Measurements from ENCODE around the gene SLC13A3. TPM values are rescaled to one million over a fixed set of nuclear protein-coding genes. Genes with fewer than 3 reads are reported as not detected.

The SLC13A3 gene
- total RNA-seq, 1 experiment from 2014 or later, result not detected

GRCh38 chr20:46547995-46548394 lies 103.3 kb downstream of the SLC13A3 start:
- no peak for TF ChIP-seq CTCF (IDR thresholded peaks at IDR 0.05; ENCODE audit: unreplicated experiment)
- CTCF ChIA-PET, result no interaction called here
- H3K4me3 Mint-ChIP-seq (ENCODE audit: low read depth, unreplicated experiment), result no peak overlapping the region
- DNase-seq, result no peak
- H3K27me3 Mint-ChIP-seq (ENCODE audit: unreplicated experiment), result peaks cover 7% of the 10 kb centered on the region
- no peaks in the 10 kb centered on the region for H3K36me3 Mint-ChIP-seq (ENCODE audit: insufficient read depth, unreplicated experiment)
- intact Hi-C loops (cut with micrococcal nuclease; ENCODE audit: unreplicated experiment), result no loop called here
- H3K27ac Mint-ChIP-seq (ENCODE audit: unreplicated experiment), result no peak overlapping the region
- H3K4me1 Mint-ChIP-seq (ENCODE audit: low read depth, unreplicated experiment), result no peaks in the 10 kb centered on the region
- H3K9me3 Mint-ChIP-seq (ENCODE audit: low read depth, unreplicated experiment), result no peaks in the 10 kb centered on the region
- no TSS peak for BruUV-seq (replicated peaks)

GRCh38 chr20:46546936-46547335 lies 104.3 kb downstream of the SLC13A3 start:
- H3K4me3 Mint-ChIP-seq (ENCODE audit: low read depth, unreplicated experiment), result no peak overlapping the region
- no peaks in the 10 kb centered on the region for H3K9me3 Mint-ChIP-seq (ENCODE audit: low read depth, unreplicated experiment)
- H3K36me3 Mint-ChIP-seq (ENCODE audit: insufficient read depth, unreplicated experiment), result no peaks in the 10 kb centered on the region
- CTCF ChIA-PET, result no interaction called here
- TF ChIP-seq CTCF (IDR thresholded peaks at IDR 0.05; ENCODE audit: unreplicated experiment), result no peak
- H3K4me1 Mint-ChIP-seq (ENCODE audit: low read depth, unreplicated experiment), result no peaks in the 10 kb centered on the region
- no TSS peak for BruUV-seq (replicated peaks)
- H3K27me3 Mint-ChIP-seq (ENCODE audit: unreplicated experiment), result peaks cover 13% of the 10 kb centered on the region
- DNase-seq, result no peak
- intact Hi-C loops (cut with micrococcal nuclease; ENCODE audit: unreplicated experiment), result no loop called here
- no peak overlapping the region for H3K27ac Mint-ChIP-seq (ENCODE audit: unreplicated experiment)

DNA sequence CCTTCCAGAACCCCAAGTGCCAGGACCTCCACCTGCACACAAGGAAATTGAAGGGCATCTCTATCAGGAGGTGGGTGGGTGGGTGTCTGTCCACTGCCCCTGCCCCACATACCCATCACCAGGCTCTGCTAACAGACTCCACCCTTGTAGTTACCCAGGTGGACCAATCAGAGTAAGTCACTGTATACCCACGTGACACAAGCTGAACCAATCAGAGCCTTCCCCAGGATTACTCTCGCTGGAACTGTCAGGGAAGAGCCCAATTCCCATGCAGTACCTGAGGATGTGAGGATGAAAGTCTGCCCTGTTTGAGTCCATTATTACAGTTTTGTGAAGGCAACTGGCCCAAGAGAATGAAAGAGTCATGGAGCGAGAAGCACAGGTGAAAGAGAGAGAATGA lies 105.0 kb downstream of the SLC13A3 start:
- Mint-ChIP-seq H3K36me3 (ENCODE audit: insufficient read depth, unreplicated experiment) (no peaks in the 10 kb centered on the region), H3K27me3 (ENCODE audit: unreplicated experiment) (peaks cover 13% of the 10 kb centered on the region), H3K4me3 (ENCODE audit: low read depth, unreplicated experiment) (no peak overlapping the region), H3K4me1 (ENCODE audit: low read depth, unreplicated experiment) (no peaks in the 10 kb centered on the region), H3K9me3 (ENCODE audit: low read depth, unreplicated experiment) (no peaks in the 10 kb centered on the region), H3K27ac (ENCODE audit: unreplicated experiment) (no peak overlapping the region)
- DNase-seq, result no peak
- no peak for TF ChIP-seq CTCF (IDR thresholded peaks at IDR 0.05; ENCODE audit: unreplicated experiment)
- BruUV-seq (replicated peaks), result no TSS peak
- CTCF ChIA-PET, result interaction anchor here (0.8 kb wide), 1 partner anchor 9 kb away, joined by 3 read pairs; no protein-coding TSS in a partner anchor
- intact Hi-C loops (cut with micrococcal nuclease; ENCODE audit: unreplicated experiment), result no loop called here

GRCh38 chr20:46545827-46546138 lies 105.5 kb downstream of the SLC13A3 start:
- BruUV-seq (replicated peaks), result no TSS peak
- H3K36me3 Mint-ChIP-seq (ENCODE audit: insufficient read depth, unreplicated experiment), result no peaks in the 10 kb centered on the region
- intact Hi-C loops (cut with micrococcal nuclease; ENCODE audit: unreplicated experiment), result no loop called here
- no peak for DNase-seq
- peaks cover 13% of the 10 kb centered on the region for H3K27me3 Mint-ChIP-seq (ENCODE audit: unreplicated experiment)
- H3K4me1 Mint-ChIP-seq (ENCODE audit: low read depth, unreplicated experiment), result no peaks in the 10 kb centered on the region
- CTCF ChIA-PET, result interaction anchor here (0.8 kb wide), 1 partner anchor 8 kb away, joined by 3 read pairs; no protein-coding TSS in a partner anchor
- no peak overlapping the region for H3K27ac Mint-ChIP-seq (ENCODE audit: unreplicated experiment)
- H3K4me3 Mint-ChIP-seq (ENCODE audit: low read depth, unreplicated experiment), result no peak overlapping the region
- no peaks in the 10 kb centered on the region for H3K9me3 Mint-ChIP-seq (ENCODE audit: low read depth, unreplicated experiment)
- TF ChIP-seq CTCF (IDR thresholded peaks at IDR 0.05; ENCODE audit: unreplicated experiment), result no peak
